ENCODE measurements around the gene SLC35F2.
"Not testable (repeated sequence)": the region's sequence is repeated elsewhere in the genome, so short reads cannot be mapped to it uniquely, and the experiment has no call there.

Gene SLC35F2

DNA sequence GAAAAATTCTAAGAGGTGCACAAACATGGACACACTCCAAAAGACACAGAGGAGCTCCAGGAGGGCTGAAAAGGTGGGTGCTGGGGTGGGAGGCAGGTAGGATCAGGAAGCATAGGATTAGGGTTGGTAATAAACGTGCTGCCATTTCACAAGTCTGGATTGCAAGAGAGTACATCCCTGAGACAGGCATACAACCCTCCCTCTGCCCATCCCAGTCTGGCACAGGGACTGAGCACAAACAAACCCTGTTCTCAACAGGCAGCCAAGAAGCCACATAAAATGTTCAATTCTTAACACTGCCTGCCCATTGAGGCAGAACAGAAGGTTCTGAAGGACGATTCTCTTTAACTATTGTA lies 18.5 kb downstream of the SLC35F2 start:
- no peak for DNase-seq

DNA sequence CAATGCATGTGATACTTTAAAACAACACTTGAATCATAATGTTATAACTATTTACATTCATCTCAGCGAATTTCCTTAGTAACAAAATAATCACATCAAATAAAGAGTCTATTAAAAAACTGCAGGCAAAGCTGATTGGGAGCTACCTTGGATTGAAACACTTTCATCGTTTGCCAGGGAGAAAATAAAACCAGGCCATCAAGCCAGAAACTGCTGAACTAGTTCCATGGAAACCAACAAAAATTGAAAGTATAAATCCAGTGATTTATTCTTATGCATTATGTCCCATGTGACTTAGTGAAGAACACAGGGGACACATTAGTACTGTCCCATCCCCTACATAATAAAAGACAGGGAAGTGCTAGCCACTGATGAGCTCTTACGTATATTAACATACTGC lies 21.7 kb downstream of the SLC35F2 start:
- DNase-seq: no peak

DNA sequence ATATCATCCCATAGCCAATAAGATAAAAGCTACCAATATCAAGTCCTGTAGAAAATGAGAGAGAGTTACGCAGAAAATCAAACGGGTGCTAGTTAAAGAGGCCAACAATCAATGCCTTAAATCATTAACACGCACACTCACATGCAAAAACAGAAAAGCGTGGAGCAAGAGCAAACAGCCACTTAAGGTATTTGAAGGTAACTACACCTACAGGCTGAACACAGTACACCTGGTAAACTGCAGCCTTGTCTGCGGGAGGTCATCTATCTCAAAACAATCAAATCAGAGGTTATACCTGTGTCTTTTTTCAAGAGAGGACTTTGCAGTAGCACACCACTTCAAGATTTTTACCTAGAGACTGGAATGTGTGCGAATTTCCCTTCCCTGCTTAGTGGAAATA lies 23.6 kb downstream of the SLC35F2 start:
- no peak for DNase-seq

DNA sequence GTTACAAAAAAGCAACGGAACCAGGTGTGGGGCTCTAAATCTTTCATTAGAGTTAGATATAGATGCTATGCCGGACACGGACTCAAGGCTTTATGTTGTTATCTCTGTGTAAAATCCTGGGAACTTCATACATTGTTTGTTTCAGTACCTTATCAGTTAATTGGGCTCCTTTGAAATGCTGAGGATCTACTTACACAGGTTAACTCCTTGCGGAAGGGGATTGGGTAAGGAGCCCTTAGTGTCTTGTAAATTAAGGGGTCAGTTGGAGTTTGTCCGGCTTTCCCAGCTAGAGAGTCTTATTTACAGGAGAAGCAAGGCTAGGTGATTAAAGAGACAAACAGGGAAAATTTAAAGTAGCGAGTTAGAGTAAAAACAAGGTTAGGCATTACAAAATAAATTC lies 24.7 kb downstream of the SLC35F2 start:
- not testable (repeated sequence) for DNase-seq

DNA sequence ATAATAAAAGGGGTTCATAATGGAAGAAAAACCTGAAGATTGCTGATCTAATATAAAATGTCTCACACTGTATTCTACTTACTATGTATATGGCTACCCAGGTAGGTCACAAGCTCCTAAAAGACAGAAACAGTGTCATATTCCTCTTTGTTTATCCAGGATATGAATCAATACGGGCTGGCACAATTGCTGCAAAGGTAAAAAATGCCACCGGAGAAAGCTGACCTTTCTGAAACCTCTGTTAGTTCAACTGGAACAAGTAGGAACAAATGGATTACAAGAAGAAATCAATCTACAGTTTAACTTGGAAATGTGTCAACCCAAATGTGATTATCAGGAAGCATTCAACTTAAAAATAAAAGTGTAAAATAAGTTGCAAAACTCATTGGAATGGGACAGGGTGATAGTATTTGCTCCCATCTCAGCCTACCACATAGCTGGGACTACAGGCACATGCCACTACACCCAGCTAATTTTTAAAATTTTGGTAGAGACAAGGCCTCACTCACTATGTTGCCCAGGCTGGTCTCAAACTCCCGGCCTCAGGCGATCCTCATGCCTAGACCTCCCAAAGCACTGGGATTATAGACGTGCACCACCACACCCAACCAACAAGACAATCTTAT lies 27.6 kb downstream of the SLC35F2 start:
- no peak for DNase-seq

DNA sequence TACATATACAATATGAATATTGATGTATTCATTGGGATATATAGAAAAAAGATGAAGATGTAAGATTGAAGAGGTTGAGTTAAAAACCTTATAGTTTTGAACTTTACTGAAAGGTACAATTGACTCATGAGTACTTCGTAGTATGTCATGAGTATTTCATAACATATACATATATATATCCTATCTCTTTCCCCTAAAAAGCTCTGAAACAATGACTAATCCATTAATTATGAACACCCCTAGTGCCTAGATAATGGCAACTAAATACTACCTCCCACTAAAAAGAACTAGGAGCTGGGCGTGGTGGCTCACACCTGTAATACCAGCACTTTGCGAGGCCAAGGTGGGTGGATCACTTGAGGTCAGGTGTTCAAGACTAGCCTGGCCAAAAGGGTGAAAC lies 31.5 kb downstream of the SLC35F2 start:
- DNase-seq: no peak

DNA sequence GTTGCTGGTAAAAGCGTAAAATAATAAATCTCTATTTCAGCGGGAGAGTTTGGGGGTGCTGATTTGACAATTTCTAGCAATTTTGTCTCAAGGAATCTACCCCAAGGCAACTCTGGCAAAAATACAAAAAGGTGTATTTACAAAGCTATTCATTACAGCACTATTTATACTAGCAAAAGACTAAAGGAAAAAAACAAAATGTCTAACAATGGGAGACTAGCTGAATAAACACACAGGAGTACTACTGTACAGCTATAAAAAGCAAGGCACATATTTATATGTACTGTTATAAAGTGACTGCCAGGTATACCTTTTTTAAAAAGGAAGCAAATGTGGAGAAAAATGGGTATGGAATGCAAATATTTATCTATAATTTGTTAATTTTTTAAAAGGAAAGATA lies 32.7 kb downstream of the SLC35F2 start:
- no peak for DNase-seq

DNA sequence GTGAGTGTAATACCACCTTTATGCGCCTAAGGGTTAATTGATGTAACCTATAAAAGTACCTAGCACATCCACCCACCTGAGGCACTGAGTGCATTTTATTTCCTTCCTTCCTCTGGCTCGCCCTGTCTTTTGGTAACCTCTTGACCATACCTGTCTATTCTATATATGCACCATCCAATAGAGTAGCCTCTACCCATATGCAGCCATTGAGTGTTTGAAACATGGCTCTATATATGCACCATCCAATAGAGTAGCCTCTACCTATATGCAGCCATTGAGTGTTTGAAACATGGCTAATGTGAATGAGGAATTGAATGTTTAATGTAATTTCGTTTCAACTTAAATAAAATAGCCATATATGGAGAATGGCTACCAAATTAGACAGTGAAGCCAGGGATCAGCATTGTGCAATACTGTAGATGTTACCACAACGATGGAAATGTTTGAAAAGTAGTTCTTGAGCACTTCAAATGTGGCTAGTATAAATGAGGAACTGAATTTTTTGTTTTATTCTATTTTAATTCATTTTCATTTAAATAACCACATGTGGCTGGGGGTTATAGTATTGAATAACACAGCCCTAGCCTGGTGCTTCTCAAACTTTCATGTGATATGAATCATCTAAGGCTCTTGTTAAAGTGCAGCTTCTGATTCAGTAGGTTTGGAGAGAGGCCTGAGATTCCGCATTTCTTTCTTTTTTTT lies 33.8 kb downstream of the SLC35F2 start:
- DNase-seq: no peak

DNA sequence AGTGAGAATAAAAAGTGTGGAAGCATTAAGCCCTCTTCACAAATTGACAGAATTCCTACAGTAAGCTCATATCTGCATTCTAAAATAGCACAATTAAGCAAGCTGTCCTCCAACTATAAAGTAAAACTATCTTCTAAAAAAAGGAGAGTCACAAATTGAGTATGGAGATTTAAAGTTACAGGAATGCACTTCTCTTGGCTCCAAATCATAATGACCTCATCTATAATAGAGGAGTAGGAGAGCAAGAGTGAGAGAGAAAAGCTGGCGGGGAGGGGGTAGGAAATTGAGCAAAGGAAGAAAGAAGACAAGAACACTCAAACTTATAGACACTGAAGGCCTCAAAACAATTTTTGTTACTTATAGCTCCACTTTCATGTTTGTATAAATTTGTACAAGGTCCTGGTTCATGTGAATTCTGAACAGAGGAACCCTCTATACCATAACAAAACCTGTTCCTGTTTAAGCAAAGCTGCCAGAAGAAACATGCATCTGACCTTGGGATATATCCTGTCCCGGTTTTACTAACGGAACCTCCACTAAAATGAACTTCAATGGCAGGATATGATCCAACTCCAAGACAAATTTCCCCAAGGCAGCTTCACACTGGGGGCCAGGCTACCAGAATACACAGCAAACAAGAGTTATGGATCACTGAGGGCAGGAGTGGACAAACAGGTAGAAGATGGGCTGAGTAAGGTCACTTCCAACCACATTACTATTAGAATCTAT lies 37.2 kb downstream of the SLC35F2 start:
- no peak for DNase-seq

DNA sequence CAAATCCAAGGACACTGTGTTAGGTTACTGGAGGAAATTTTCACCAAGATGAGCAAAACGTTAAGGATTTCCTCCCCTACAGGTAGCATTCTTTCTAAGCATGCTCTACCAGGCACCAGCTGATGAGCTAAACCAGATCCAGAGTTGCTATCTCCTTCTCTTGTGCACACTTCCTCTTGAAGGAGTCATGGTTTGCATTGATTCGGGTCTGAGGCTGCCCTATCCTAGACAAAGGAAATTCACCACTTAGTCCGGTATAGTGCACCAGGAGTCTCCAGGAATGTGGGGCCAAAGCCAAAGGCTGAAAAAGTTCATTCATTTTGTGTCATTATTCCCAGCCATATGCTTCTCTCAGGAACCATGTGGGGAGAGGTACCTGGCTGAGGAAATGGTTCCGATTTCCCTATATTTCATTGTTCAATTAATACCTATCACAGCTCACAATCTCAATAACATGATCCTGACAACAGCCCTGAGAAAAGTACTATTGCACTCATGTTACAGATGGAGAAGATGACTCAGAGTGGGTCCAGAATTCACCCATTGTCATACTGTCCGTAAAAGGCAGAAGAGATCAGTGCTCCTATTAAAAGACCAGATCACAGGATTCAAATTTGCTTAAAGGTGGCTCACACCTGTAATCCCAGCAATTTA lies 39.1 kb downstream of the SLC35F2 start:
- no peak for DNase-seq

DNA sequence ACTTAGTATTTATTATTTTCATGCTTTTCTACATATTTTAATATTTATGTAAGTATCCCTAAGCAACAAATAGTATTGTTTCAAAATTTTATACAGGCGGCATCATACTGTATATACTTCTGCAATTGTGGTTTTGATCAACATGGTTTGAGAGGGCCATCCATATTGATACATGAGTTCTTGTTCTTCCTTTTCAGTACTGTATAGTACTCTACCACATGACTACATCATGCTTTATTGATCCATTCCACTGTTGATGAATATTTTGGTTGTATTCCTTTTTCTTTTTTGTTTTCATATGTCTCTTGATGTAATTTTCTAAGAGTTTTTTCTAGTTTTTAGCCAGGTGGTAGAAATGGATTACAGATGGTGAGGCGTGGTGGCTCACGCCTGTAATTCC lies 40.1 kb downstream of the SLC35F2 start:
- DNase-seq: no peak

DNA sequence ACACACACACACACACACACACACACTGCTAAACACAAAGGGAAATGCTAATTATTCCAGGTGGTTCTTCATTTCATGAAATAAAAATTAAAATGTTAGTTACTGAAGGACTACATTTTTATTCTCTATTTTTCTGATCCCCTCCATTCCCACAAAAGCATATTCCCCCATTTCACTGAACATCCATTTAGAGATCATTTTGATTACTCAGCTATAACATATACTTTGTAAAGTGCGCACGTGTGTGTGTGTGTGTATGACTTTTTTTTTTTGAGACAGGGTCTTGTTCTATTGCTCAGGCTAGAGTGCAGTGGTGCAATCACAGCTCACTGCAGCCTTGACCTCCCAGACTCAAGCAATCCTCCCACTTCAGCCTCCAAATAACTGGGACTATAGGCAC lies 42.6 kb downstream of the SLC35F2 start:
- DNase-seq: no peak

DNA sequence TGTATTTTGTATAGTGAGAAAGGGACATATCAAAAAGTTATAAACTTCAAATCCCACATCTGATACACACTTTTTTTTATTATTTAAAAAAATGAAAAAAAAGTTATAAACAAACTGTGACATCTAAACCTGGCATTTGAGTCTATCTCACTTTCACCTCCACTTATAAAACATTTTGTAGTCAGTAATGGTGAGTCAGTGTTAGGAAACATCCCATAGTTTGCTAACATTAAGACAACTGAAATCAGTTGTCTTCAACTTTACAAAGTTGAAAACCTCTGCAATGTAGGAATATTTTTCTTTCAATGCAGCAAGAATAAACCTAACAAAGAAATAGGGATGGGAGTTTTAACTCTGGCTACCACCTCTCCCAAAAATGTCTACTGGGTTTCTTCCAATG lies 47.7 kb downstream of the SLC35F2 start:
- DNase-seq: no peak

DNA sequence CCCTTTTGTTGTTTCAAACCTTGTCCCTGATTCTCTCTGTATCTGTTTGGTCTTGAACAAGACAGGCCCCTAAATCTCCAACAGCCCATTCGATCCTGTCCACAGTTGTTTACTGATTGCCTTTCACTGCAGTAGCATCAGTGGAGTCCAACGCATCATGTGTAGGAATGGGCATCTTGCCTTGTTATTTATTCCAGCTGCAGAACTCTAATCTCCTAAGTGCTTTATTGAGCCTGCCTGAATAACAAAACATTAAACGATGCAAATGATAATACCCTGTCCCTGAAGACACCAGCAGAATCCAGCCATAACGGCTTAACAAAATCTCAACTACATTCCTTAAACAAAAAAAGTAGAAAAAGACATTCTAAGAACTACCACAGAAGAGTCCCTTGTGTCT lies 50.1 kb downstream of the SLC35F2 start:
- DNase-seq: no peak

DNA sequence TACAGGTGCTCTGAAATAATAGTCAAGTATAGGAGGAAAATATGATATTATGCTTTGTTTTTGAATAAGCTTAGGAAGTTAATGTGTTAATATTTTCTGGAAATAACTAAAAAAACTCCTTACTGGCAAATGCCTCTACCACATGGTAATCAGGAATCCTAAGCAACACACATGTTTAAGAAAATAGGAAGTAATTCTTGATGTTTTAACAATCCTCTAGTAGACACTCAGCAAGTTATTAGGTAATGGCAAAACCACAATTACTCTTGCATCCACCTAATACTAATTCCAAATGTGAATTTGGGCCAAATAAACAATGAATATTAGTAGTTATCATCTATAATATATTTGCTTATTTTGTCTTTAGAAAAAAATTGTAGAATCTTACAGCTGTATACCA lies 53.6 kb downstream of the SLC35F2 start:
- no peak for DNase-seq

DNA sequence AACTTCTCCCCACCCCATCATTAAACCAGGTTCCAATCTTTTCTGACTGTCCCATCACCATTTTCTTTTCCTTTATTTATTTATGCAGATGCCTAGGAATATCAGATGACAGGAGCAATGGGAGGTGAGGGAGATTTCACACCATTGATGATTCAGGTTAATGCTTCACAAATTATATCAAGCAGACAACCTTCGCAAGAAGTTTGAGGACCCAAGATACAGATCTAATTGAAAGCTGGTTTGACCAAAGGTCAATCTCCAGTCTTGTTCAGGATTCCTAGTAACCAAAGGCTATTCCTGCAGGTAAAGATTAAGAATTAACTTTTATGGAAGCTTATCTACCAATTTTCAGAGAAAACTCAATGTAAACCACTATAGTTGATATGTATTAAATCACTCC lies 54.4 kb downstream of the SLC35F2 start:
- no peak for DNase-seq

DNA sequence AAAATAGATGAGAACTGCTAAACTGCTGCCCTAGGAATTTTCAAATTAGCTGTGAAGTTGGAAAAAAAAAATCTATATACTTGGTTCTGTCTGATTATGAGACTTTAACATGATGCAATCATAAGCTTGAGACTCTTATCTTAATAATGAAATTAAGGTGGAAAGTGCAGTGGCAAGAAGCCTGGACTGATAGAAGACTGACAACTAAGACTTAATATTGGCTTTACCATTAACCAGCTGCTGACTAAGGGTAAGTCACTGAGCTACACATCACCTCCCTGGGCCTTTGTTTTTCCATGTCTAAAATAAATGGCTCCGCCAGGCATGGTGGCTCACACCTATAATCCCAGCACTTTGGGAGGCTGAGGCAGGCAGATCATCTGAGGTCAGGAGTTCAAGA lies 56.9 kb downstream of the SLC35F2 start:
- DNase-seq: no peak

DNA sequence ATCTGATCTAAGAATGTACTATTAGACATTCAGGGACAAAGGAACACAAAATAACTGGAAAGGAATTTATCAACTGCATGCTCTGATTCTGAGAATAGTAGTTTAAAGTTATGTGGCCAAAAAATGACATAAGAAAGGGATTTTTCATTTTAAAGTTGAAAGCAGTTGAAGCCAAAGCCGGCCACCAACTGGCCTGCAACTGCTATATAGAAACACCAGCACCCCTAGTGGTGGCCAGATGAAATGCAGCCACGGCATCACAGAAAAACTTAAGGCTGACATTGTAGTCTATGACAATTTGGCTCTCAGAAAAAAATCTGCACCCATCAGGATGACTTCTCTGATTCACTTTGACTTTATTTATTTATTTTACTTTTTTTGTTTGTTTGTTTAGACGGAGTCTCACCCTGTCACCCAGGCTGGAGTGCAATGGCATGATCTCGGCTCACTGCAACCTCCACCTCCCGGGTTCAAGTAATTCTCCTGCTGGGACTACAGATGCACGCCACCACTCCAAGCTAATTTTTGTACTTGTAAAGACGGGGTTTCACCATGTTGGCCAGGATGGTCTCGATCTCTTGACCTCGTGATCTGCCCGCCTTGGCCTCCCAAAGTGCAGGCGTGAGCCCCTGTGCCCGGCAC lies 59.2 kb downstream of the SLC35F2 start:
- peak; percentile 41 to 56 for DNase-seq

DNA sequence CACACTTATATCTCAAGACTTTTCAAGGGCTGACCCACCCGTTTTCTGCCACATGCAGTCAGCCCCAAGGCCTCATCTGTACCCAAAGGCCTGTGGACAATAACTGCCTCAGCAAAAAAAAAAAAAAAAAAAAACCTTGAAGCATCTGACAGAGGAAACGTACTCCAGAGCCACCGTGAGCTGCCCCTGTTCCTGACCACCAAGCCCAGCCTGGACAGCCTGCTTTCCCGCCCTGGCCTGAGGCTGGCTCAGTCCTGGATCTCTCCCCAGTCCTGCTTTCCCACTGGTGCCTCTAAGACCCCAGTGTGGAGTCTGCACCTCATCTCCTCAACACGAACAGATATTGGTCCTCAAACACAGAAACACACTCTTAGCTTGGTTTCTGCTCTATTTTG lies 66.5 kb downstream of the SLC35F2 start:
- no peak for DNase-seq

DNA sequence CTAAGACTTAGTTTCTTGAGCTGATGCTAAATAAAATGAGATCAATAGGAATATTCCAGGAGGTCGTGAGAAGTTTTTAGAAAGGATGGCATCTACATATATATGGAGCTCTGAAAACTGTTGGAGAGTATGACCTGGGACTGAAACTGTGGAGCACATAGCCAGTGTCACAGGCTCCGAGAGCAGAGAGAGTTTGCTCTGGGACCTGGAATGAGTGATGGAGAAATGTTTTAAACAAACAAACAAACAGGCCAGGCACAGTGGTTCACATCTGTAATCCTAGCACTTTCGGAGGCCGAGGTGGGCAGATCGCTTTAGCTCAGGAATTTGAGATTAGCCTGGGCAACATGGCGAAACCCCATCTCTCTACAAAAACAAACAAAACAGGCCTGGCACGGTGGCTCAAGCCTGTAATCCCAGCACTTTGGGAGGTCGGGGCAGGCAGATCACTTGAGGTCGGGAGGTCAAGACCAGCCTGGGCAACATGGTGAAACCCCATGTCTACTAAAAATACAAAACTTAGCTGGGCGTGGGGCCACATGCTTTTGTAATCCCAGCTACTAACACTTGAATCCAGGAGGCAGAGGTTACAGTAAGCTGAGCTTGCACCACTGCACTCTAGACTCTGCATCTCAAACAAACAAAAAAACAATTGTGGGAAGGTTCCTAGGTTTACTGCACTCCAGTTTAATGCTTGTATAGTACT lies 67.1 kb downstream of the SLC35F2 start:
- DNase-seq: no peak

DNA sequence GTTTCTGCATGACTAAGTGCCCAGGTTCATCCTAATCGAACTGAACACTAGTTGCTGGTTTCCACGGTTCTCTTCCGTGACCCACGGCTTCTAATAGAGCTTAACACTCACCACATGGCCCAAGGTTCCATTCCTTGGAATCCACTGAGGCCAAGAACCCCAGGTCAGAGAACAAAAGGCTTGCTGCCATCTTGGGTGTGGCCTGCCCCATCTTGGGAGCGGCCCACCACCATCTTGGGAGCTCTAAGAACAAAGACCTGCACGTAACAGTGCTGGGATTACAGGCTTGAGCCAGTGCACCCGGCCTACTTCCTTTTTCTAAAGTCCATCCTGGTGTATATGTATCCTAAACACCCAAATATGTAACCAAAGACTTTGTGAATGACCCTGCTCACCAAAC lies 68.8 kb downstream of the SLC35F2 start:
- no peak for DNase-seq

DNA sequence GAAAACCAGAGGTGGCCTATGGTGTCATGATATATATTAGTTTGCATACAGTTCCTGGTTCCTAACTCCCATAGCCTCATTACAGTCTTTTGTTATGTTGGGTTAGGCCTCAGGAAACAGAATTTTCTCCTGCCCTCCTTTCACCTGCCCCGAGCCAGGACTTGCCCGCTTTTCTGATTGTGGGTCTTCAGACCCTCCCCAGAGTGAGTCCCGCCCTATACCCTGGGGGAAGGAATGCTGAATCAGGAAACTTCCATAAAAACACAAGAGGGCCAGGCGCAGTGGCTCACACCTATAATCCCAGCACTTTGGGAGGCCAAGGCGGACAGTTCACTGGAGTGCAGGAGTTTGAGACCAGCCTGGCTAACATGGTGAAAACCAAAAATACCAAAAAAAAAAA lies 70.9 kb downstream of the SLC35F2 start:
- DNase-seq: no peak

DNA sequence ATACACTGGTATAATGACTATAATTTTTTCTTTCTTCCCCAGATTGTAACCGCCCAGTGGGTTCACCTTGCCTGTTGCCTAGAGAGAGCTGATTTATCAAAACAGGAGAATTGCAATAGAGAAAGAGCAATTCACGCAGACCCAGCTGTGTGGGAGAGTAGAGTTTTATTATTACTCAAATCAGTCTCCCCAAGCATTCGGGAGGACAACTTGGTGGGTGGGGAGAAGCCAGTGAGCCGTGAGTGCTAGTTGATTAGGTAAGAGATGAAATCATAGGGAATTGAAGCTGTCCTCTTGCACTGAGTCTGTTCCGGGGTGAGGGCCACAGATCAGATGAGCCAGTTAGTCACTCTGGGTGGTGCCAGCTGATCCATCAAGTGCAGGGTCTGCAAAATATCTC lies 73.2 kb downstream of the SLC35F2 start:
- DNase-seq: no peak
